GM18520 (cell line): ENCODE data around the gene PUS1.

Experiments
- ATAC-seq: cut with Tn5 transposase; IDR thresholded peaks from one replicate; pipeline ENCODE4 v1.9.1; 2021; ENCODE audit not compliant: unreplicated experiment

PUS1 gene

DNA sequence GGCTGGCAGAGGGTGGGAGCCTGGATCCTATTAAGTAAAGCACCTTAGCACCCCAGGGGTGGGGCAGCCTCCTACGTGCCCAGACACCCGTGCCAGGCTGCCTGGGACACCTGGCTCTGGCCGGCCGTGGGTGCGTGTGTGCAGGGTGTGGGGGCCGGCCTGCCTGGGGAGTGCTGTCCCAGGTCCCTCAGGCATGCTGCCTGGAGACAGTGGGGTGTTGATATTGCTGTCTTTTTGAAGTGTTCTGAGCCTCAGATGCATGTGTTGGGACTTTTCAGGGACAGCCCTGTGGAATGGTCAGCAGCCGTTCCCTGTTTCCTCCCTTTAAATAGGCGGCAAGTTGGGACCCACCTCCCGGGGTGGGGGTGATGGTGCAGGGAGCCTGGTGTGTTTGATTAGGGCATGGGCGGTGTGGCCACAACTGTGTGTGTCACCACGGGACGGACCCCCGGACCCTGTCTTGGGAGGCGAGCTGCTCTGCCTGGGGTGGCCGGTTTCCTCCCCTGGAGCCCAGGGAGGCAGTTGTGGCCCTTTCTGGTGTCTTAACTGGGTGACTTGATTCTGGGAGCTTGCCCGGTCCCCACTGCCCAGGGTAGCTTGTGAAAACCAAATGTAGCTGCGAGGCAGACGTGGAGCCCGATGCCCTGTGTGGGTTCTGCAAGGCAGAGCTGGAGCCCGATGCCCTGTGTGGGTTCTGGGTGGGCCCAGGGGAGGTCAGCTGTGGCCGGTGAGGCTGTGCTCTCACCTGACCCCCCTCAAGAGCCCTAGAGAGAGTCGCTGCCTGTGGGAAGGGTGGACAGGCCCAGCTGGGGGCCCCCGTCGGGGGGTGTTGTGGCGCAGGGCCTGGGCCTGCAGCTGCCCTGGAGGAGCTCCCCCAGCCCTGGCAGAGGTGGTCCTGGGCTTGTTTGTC lies 26.5 kb upstream of the PUS1 start:
- ATAC-seq, result no peak

DNA sequence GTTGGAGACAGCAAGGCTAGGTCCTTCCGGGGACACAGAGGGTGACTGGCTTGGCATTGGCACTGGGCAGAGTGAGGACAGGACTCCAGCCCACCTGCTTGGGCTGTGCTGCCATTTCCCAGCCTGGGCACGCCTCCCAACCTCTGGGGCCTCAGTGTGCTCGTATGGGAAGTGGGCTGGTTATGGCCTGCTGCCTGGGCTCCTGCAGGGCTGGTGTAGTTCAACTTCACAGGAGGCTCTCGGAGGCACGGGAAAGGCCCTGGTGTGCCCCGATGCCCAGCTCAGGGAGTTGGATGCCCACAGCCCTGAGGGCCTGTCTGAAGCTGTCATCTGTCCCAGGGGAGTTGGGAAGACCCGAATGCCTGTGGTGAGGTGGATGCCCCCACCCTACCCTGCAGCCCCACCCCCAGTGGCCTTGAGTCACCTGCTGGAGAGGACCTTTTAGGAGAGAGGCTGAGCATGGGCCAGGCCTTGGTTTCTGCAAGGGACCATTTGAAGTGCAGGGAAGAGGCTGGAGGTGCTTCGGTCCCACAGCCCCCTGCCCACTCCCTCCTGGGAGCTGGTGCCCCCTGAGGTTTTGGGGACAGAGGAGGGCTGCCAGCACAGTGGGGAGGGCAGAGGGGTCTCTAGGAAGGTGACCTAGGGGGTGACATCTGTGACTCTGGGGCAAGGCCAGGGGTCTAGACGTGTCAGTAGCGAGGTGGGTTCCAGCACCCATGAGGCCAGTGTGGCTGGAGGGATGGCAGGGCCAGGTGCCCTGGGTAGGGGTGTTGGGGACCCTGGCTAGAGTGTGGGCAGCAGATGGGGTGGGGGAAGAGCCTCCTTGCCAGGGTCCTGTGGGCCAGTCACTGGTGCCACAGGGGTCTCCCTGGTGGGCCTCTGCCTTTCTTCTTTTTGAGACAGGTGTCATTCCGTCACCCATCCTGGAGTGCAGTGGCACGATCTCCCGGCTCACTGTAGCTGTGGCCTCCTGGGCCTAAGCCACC lies 25.5 kb upstream of the PUS1 start:
- ATAC-seq, result no peak

DNA sequence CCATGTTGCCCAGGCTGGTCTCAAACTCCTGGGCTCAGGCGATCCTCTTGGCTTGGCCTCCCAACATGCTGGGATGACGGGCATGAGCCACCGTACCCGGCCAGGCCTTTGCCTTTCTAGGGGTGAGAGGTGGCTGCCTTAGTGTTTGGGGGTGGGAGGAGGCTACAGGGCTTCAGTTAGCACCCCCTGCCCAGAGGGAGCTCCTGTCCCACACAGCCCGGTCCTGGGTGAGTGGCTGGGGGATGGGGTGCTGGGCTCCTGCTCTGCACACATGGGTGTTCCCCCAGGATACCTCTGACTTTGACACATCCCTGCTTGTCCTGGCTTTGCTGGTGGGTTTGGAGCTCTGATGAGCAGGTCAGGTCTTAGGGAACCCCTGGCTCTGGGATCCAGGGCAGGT lies 24.7 kb upstream of the PUS1 start:
- no peak for ATAC-seq

DNA sequence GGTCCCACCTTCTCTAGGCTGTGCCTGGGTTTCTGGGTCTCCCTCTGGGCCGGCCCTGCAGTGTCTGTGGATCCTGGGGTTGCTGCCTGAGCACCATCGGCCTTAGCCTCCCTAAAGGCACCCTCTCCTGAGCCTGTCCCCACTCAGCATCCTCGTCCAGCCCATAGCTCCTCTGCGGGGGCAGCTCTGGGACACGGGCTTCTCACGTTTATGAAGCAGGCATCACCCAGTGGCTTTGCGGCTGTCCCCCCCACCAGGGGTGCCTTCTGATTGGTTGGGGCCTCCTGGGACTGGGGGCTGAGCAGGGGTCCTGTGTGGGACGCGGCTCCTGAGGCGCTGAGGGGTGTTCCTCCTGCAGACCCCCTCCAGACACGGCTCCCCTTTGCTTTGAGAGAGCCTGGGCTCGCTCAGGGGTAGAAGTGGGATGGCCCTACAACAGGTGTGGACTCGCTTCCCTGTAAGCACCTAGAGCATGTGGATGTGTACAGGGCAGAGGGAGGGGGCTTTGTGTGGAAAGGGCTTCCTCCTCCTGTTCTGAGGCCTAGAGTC lies 23.9 kb upstream of the PUS1 start:
- no peak for ATAC-seq

DNA sequence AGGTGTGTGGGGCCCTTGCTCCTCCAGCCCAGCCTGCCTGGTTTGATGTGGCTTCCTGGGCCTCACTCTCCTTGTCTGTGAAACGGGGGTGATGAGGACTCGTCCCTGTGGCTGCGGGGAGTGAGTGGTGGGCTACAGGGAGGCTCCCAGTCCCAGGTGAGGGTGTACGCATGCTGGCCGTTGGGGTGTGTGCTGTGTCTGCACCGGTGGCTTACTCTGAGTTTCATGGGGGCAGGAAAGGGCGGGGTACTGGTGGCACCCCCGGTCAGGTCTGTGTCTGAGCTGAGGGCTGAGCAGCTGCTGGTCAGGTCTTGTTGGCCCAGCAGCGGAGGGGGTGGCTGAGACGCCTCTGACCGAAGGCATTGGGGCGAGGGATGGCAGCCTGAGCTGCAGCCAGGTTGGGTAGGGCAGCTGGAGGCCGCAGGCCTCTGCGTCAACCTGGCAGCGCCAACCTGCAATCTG lies 23.4 kb upstream of the PUS1 start:
- no peak for ATAC-seq

DNA sequence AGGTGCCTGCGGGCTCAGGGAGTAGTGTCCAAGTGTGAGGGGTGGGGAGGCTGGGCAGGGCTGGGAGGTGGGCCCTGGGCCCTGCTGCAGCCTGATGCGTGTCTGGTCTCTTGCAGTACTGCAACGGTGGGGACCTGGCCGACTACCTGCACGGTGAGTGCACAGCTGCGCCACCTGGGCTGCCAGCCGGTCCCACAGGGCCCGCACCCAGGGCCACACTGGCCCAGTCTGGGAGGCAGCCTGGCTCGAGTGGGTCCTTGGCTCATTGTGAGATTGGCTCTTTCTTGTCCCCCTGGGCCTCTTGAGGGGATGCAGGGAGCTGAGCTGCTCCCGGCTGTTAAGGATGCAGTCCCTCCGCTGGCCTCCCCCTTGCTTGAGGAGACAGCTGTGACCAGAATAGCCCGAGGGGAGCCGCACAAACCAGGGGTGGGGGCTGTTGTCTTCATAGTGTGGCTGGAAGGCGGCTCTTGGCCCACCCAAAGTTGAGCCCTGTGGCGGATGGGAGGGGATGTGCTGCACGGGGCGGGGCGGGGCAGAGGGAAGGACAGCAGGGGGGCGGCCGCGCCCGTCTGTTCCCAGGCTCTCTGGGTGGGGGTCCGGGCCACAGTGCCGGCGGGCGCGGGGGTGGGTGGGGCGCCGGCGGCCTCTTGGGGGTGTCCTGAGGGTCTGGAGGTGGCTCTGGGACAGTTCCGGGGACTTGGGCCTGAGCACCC lies 21.5 kb upstream of the PUS1 start:
- no peak for ATAC-seq

DNA sequence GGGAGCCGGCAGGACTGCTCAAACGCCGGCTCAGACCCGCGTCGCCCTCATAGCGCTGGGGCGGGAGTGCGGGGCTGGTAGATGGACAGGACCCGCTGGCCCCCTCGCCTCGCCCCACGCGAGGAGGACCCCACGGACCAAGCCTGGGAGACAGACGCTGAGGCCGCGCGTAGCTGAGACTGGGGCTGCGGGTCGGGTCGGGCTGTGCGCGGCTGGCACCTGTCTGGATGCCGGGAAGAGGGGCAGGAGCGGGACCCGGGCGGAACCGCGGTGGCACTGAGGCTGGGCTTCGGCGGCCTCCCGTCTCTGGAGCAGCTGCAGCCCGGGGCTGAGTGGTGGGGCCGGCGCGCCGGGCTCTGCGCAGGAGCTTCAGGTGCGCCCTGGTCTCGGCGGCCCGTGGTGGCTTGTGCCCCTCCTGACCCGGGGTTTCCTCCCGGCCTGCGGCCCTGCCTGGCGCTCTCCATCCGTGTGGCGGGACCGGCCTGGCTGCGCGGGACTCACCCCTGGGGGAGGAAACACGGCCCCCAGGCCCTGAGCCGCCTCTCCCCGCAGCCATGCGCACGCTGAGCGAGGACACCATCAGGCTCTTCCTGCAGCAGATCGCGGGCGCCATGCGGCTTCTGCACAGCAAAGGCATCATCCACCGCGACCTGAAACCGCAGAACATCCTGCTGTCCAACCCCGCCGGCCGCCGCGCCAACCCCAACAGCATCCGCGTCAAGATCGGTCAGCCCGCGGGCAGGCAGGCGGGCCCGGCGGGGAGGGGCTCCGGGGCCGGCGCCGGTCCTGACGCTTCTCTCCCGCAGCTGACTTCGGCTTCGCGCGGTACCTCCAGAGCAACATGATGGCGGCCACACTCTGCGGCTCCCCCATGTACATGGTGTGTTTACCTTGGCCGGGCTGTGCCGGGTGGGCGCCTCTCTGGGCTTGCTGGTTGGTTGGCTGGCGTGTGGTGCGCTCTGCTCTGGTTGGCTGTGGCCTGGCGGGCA lies 20.7 kb upstream of the PUS1 start:
- no peak for ATAC-seq

DNA sequence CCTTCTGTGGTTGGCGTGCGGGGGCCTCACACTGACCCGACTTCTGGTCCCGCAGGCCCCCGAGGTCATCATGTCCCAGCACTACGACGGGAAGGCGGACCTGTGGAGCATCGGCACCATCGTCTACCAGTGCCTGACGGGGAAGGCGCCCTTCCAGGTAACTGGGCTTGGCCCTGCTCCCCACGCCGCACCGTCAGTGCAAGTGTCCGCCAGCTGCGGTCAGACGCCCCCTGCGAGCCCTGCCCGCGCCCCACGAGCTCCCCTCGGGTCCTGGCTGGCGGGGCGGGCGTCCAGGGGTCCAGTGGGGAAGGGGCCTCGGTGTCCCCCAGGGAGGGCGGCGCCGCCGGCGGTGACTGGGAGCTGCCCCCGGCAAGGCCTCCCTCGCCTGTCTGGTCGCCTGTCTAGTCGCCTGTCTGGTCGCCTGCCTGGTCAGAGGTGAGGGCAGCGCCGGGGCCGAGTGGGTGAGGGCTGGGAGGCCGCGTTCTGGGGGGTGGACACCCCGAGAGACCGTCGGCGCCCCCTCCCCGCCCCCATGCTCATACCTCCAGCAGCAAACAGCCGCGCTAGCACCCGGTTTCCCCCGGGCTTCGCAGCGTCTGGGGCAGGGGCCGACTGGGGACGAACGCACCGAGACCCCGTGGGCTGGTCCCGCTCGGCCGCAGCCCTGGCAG lies 19.9 kb upstream of the PUS1 start:
- no peak for ATAC-seq

DNA sequence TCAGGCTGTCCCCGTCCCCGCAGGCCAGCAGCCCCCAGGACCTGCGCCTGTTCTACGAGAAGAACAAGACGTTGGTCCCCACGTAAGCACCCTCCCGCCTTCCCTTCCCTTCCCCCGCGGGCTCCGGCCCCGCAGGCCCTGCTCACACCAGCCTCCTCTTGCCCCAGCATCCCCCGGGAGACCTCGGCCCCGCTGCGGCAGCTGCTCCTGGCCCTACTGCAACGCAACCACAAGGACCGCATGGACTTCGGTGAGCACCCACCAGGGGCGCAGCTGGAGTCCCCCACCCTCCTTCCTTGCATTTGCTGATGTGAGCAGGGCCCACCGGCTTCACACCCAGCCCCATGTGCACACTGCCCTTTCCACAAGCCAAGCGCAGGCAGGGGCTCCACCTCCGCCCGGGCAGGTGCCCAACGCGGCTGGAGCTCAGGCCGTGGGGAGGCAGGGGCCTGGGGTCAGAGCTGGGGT lies 19.3 kb upstream of the PUS1 start:
- ATAC-seq, result no peak

DNA sequence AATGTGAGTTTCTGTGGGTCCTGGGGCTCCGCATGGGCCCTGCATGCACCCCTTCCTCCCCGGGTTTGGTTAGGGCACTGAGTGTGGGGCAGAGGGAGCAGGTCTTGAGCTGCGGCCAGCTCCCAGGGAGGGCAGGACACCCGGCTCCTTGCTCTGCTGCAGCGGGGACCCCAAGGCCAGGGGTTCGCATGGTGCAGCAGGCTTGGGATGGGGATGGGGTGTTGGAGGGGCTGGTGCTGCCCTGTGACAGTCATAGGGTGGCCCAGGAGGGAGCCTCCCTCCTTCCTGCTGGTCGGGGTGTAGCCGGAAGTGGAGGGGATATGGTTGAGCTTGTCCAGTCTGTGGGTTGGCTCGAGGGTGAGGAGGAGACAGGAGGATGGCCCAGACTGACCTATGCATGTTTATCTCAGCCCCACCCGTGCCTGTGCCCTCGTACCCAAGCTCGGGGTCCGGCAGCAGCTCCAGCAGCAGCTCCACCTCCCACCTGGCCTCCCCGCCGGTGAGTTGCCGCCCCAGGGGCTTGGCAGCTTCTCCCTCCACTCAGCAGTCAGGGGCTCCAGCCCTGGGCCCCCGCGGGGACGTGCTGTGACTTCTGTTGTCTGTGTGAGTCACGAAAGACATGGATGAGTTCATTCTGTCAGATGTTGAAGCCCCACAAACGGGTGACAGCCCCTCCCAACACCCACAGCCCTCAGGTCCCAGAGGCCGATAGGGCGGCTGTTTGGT lies 18.6 kb upstream of the PUS1 start:
- ATAC-seq, result no peak

DNA sequence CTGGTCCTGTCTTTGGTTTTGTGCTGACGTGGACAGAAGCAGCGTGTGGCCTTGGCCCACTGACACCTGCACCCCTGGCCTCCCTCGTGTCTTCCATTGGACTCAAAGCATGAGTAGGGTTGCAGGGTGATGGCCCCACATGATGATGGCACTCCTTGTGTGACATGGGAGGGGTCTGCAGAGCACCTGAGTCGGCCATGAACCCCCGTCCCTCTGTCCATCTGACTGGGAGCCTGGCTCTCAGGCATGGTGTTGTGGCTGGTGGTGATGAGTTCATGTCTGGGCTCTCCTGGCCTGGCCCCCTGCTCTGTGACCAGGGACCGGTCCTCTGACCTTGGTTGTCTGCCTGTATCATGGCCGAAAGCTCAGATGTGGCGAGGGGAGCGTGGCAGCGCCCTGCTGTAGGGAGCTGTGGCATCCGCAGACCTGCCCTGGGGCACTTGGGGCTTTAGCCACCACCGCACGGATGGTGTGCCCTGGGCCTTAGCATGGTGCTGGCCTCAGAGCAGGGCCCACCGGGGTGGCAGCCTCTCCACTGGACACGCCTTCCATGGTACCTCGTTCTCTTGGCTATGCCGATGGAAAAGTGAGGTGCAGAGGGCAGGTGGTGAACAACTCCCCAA lies 17.9 kb upstream of the PUS1 start:
- no peak for ATAC-seq

DNA sequence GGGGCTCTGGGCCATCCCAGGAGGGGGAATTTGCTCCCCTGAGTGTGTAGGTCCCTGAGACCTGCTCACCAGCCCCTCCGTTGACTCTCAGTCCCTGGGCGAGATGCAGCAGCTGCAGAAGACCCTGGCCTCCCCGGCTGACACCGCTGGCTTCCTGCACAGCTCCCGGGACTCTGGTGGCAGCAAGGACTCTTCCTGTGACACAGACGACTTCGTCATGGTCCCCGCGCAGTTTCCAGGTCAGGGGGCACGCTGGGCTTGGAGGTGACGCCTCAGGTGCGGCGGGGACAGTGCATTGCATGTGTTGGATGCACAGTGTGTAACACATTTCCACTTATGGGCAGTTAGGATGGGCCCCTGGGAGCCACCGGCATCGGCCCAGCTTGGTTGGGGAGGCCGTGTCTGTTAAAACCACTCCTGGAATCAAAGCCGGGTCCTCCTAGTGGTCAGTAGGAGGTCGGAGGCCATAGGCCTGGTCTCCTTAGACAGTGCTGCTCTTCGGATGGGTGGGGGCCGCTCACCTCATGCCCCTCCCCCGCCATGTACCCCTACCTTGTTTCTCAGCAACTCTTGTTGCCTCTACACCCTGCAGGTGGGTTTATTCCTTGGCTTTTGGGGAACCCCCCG lies 17.1 kb upstream of the PUS1 start:
- no peak for ATAC-seq

DNA sequence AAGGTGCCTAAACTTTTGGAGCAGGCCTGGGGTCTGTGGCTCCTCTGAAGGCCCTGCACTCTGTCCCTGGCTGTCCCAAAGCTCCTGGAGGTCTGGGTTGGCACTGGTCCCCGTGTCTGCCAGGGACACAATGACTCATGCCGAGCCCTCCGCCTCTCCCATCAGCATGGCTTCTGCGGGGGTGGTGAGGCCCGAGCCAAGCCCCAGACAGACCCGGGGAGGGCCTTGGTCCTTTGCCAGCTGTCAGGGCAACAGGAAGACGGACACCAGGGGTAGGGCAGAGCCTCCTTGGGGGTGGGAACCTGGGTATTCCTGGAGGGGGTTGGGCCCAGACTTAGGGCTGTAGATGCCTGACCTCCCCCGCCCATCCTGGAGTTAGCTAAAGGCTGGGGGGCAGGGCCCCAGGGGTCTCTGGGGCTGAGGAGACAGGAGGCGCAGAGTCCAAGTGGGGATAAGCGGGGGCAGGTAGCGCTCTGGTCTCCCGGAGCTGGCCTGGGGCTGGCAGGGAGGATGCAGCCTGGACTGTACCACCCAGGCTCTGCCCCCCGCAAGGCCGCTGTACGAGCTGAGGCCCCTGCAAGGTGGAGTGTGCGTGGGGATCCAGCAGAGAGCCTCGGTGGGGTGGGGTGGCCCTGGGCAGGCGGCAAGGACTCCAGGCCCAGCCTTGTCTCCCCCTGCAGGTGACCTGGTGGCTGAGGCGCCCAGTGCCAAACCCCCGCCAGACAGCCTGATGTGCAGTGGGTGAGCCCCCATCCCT lies 16.4 kb upstream of the PUS1 start:
- no peak for ATAC-seq

DNA sequence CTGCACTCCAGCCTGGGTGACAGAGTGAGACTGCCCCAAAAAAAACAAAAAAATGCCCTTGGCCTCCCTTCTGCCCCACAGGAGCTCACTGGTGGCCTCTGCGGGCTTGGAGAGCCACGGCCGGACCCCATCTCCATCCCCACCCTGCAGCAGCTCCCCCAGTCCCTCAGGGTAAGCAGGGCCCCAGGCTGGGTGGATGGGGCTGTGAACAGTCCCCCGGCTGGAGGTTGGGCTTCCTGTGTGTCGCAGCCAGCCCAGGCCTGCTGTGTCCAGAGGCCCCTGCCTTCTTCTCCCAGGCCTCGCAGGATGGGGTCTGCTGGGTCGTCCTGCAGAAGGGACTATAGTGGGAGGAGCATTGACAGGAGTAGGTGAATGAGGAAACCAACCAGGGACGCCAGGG lies 15.4 kb upstream of the PUS1 start:
- ATAC-seq, result no peak

DNA sequence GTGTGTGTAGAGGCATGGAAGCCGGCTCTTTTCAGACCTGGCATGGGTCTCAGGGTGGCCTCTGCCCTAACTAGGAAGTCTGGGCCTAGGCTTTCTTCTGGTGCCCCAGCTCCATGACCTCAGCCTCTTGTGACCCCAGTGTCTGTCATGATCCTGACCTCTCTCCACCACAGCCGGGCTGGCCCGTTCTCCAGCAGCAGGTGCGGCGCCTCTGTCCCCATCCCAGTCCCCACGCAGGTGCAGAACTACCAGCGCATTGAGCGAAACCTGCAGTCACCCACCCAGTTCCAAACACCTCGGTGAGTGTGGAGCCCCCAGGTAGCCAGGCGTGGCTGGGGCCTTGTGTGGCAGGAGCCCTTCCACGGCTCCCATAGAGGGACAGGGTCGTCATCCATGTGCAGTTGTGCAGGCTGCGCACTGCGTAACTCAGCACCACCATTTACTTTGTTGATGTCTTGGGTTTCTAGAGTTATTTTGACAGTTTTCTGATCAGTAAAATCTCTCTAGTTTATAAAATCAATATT lies 14.8 kb upstream of the PUS1 start:
- ATAC-seq, result no peak

DNA sequence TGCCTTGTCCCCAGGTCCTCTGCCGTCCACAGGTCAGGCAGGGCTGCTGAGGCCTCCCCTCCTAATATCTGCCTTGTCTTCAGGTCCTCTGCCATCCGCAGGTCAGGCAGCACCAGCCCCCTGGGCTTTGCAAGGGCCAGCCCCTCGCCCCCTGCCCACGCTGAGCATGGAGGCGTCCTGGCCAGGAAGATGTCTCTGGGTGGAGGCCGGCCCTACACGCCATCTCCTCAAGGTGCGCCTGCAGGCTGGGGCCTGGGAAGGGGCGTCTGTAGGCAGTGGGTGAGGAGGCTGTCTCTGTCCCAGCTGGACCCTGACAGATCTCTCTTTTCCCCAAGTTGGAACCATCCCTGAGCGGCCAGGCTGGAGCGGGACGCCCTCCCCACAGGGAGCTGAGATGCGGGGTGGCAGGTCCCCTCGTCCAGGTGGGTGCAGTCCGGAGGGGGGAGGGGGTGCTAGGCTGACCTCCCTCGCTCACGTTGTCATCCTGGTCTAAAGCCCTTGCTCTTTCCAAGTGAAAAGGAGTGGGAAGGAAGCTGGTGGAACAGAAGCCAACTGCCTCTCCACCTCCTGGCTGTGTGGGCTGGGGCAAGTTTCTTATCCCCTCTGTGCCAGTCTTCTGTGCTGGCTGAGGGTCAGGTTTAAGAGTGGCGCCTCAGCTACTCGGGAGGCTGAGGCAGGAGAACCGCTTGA lies 13.9 kb upstream of the PUS1 start:
- ATAC-seq, result no peak
